CD1c-positive myeloid dendritic cell (primary cell): ENCODE data around the gene STK10.
A peak's percentile ranks its signal among the peaks of the same experiment; 100 is the strongest.

Source experiments
- DNase-seq: peaks from one replicate; pipeline ENCODE4 v3.0.0-alpha.2; 2016; ENCODE audit errors: extremely low spot score

STK10 gene

GRCh38 chr5:172110260-172110815 lies 77.7 kb downstream of the STK10 start:
- DNase-seq, result no peak

GRCh38 chr5:172109749-172110148 lies 78.3 kb downstream of the STK10 start:
- no peak for DNase-seq

GRCh38 chr5:172107571-172107970 lies 80.5 kb downstream of the STK10 start:
- DNase-seq, result no peak

GRCh38 chr5:172106511-172107356 lies 81.3 kb downstream of the STK10 start:
- peak; percentile 70 for DNase-seq

- no peak for DNase-seq
Measured at GRCh38 chr5:172105811-172106210, 82.2 kb downstream of the STK10 start.

GRCh38 chr5:172104801-172105701 lies 83.0 kb downstream of the STK10 start:
- DNase-seq, result no peak

GRCh38 chr5:172104021-172104420 lies 84.0 kb downstream of the STK10 start:
- no peak for DNase-seq

- DNase-seq, result peak; percentile 42
Measured at GRCh38 chr5:172102913-172103626, 85.0 kb downstream of the STK10 start.

GRCh38 chr5:172102218-172102870 lies 85.7 kb downstream of the STK10 start:
- no peak for DNase-seq

GRCh38 chr5:172101547-172102217 lies 86.3 kb downstream of the STK10 start:
- DNase-seq, result no peak

- DNase-seq, result no peak
Measured at GRCh38 chr5:172098883-172099282, 89.1 kb downstream of the STK10 start.

- no peak for DNase-seq
Measured at GRCh38 chr5:172098046-172098445, 90.0 kb downstream of the STK10 start.

- DNase-seq, result no peak
Measured at GRCh38 chr5:172097356-172097755, 90.7 kb downstream of the STK10 start.

GRCh38 chr5:172096207-172096940 lies 91.7 kb downstream of the STK10 start:
- DNase-seq, result no peak

- no peak for DNase-seq
Measured at GRCh38 chr5:172095368-172096206, 92.4 kb downstream of the STK10 start.

- no peak for DNase-seq
Measured at GRCh38 chr5:172093965-172094364, 94.1 kb downstream of the STK10 start.

GRCh38 chr5:172093559-172093958 lies 94.5 kb downstream of the STK10 start:
- no peak for DNase-seq

GRCh38 chr5:172091956-172092732 lies 95.9 kb downstream of the STK10 start:
- no peak for DNase-seq
